Measurements from ENCODE around the gene ERN1. TPM values are rescaled to one million over a fixed set of nuclear protein-coding genes. Genes with fewer than 3 reads are reported as not detected.

Gene ERN1
- total and polyA plus RNA-seq, 2 of the 13 experiments (the other 11 are each of a cell fraction or from before 2014, with no cell fraction given) = 6.0 to 12.7 TPM

GRCh38 chr17:64074704-64075426 lies 55.1 kb downstream of the ERN1 start (continued):
- TF ChIP-seq, protein P1, sequence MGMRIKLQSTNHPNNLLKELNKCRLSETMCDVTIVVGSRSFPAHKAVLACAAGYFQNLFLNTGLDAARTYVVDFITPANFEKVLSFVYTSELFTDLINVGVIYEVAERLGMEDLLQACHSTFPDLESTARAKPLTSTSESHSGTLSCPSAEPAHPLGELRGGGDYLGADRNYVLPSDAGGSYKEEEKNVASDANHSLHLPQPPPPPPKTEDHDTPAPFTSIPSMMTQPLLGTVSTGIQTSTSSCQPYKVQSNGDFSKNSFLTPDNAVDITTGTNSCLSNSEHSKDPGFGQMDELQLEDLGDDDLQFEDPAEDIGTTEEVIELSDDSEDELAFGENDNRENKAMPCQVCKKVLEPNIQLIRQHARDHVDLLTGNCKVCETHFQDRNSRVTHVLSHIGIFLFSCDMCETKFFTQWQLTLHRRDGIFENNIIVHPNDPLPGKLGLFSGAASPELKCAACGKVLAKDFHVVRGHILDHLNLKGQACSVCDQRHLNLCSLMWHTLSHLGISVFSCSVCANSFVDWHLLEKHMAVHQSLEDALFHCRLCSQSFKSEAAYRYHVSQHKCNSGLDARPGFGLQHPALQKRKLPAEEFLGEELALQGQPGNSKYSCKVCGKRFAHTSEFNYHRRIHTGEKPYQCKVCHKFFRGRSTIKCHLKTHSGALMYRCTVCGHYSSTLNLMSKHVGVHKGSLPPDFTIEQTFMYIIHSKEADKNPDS (CRISPR knock-in tag; IDR thresholded peaks at IDR 0.05) = no peak
- TF ChIP-seq, protein P2, sequence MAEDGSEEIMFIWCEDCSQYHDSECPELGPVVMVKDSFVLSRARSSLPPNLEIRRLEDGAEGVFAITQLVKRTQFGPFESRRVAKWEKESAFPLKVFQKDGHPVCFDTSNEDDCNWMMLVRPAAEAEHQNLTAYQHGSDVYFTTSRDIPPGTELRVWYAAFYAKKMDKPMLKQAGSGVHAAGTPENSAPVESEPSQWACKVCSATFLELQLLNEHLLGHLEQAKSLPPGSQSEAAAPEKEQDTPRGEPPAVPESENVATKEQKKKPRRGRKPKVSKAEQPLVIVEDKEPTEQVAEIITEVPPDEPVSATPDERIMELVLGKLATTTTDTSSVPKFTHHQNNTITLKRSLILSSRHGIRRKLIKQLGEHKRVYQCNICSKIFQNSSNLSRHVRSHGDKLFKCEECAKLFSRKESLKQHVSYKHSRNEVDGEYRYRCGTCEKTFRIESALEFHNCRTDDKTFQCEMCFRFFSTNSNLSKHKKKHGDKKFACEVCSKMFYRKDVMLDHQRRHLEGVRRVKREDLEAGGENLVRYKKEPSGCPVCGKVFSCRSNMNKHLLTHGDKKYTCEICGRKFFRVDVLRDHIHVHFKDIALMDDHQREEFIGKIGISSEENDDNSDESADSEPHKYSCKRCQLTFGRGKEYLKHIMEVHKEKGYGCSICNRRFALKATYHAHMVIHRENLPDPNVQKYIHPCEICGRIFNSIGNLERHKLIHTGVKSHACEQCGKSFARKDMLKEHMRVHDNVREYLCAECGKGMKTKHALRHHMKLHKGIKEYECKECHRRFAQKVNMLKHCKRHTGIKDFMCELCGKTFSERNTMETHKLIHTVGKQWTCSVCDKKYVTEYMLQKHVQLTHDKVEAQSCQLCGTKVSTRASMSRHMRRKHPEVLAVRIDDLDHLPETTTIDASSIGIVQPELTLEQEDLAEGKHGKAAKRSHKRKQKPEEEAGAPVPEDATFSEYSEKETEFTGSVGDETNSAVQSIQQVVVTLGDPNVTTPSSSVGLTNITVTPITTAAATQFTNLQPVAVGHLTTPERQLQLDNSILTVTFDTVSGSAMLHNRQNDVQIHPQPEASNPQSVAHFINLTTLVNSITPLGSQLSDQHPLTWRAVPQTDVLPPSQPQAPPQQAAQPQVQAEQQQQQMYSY (CRISPR knock-in tag; IDR thresholded peaks at IDR 0.05) = no peak
- TF ChIP-seq, protein P3, sequence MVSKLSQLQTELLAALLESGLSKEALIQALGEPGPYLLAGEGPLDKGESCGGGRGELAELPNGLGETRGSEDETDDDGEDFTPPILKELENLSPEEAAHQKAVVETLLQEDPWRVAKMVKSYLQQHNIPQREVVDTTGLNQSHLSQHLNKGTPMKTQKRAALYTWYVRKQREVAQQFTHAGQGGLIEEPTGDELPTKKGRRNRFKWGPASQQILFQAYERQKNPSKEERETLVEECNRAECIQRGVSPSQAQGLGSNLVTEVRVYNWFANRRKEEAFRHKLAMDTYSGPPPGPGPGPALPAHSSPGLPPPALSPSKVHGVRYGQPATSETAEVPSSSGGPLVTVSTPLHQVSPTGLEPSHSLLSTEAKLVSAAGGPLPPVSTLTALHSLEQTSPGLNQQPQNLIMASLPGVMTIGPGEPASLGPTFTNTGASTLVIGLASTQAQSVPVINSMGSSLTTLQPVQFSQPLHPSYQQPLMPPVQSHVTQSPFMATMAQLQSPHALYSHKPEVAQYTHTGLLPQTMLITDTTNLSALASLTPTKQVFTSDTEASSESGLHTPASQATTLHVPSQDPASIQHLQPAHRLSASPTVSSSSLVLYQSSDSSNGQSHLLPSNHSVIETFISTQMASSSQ (IDR thresholded peaks at IDR 0.05; ENCODE audit: low read depth) = peak; percentile 82
- TF ChIP-seq, protein P3 (CRISPR knock-in tag; IDR thresholded peaks at IDR 0.05; ENCODE audit: borderline replicate concordance) = peak; percentile 86; the same call in 1 of the 2 replicates
- TF ChIP-seq FLYWCH1 (CRISPR knock-in tag; IDR thresholded peaks at IDR 0.05) = no peak
- TF ChIP-seq TBX3 (IDR thresholded peaks at IDR 0.05; ENCODE audit: borderline replicate concordance) = no peak
- no peak for TF ChIP-seq ZNF567 (CRISPR knock-in tag; IDR thresholded peaks at IDR 0.05; ENCODE audit: borderline replicate concordance)
- 0 out of 2 replicates have a peak, but pooled peaks have one; percentile 8 for TF ChIP-seq ATF7 (IDR thresholded peaks at IDR 0.05)
- TF ChIP-seq ATF7 (CRISPR knock-in tag; IDR thresholded peaks at IDR 0.05) = no peak
- no peak for TF ChIP-seq ZNF850 (CRISPR knock-in tag; conservative IDR thresholded peaks at IDR 0.05)
- TF ChIP-seq GTF3A (CRISPR knock-in tag; conservative IDR thresholded peaks at IDR 0.05) = no peak
- TF ChIP-seq CC2D1A (CRISPR knock-in tag; IDR thresholded peaks at IDR 0.05) = 0 out of 2 replicates have a peak, but pooled peaks have one; percentile 51
- TF ChIP-seq BCL6 (CRISPR knock-in tag; IDR thresholded peaks at IDR 0.05) = peak; percentile 76
- no peak for TF ChIP-seq IRX3 (CRISPR knock-in tag; IDR thresholded peaks at IDR 0.05; ENCODE audit: borderline replicate concordance, low read depth)
- no peak for TF ChIP-seq ZNF737 (CRISPR knock-in tag; IDR thresholded peaks at IDR 0.05; ENCODE audit: borderline replicate concordance)
- TF ChIP-seq KLF11 (CRISPR knock-in tag; IDR thresholded peaks at IDR 0.05) = no peak

Measured in HepG2 (cell line).